Keratinocyte (primary cell): ENCODE results near the gene PHF8. TPM values are rescaled to one million over a fixed set of nuclear protein-coding genes. Genes with fewer than 3 reads are reported as not detected.

Experiments used
- DNase-seq: peaks from one replicate; pipeline ENCODE4 v3.0.0-alpha.2; 2011; ENCODE audit warnings: low read depth, missing footprints, low spot score
- FAIRE-seq: peaks from 2 replicates; lab custom pipeline; 2011; peaks lifted over from hg19 to GRCh38; lab: Jason Lieb, UNC
- H2AFZ ChIP-seq: 2 replicates; pipeline ENCODE4 v1.6.0; 2012; ENCODE audit warnings: low read length, control low read depth, inconsistent platforms; ENCODE audit not compliant: control insufficient read depth
- H3K27ac ChIP-seq: 2 replicates; pipeline ENCODE4 v1.5.1; 2011; ENCODE audit warnings: low read length; ENCODE audit not compliant: control insufficient read depth, insufficient read depth
- H3K27me3 ChIP-seq: 3 replicates; pipeline ENCODE4 v1.6.0; 2011; ENCODE audit warnings: low read length; ENCODE audit not compliant: control insufficient read depth, insufficient read depth; ENCODE audit errors: extremely low read depth
- H3K36me3 ChIP-seq, 2 experiments: 2 replicates in 1 of 2; 3 replicates in 1 of 2; pipeline ENCODE4 v1.5.1; 2011; ENCODE audit warnings: low read length in 2 of 2, mild to moderate bottlenecking in 1 of 2; ENCODE audit not compliant: control insufficient read depth in 2 of 2, insufficient read depth in 2 of 2; ENCODE audit errors: extremely low read depth in 1 of 2
- H3K4me1 ChIP-seq: 3 replicates; pipeline ENCODE4 v1.5.1; 2011; ENCODE audit warnings: low read length; ENCODE audit not compliant: control insufficient read depth, insufficient read depth; ENCODE audit errors: extremely low read depth
- H3K4me2 ChIP-seq: 3 replicates; pipeline ENCODE4 v1.6.0; 2011; ENCODE audit warnings: low read depth, low read length; ENCODE audit not compliant: control insufficient read depth, insufficient read depth; ENCODE audit errors: extremely low read depth
- H3K4me3 ChIP-seq, 3 experiments: fragments of 200-600 bp in 1 of 3; sonication (generic) in 1 of 3; 2 replicates in 2 of 3; 3 replicates in 1 of 3; pipeline ENCODE4 v1.5.1; 2011 to 2016; ENCODE audit warnings: low read length in 3 of 3, mild to moderate bottlenecking in 3 of 3, control low read depth in 2 of 3, inconsistent platforms in 1 of 3, low read depth in 1 of 3, mixed read lengths in 1 of 3, mixed run types in 1 of 3, moderate library complexity in 1 of 3; ENCODE audit not compliant: control insufficient read depth in 2 of 3, insufficient read depth in 2 of 3; ENCODE audit errors: extremely low read depth in 1 of 3
- H3K79me2 ChIP-seq: 2 replicates; pipeline ENCODE4 v1.6.0; 2012; ENCODE audit warnings: low read length; ENCODE audit not compliant: control insufficient read depth, insufficient read depth
- H3K9ac ChIP-seq: 3 replicates; pipeline ENCODE4 v1.6.0; 2011; ENCODE audit warnings: low read length; ENCODE audit not compliant: control insufficient read depth, insufficient read depth; ENCODE audit errors: extremely low read depth
- H3K9me1 ChIP-seq: 3 replicates; pipeline ENCODE4 v1.6.0; 2011; ENCODE audit warnings: low read length; ENCODE audit not compliant: control insufficient read depth, insufficient read depth; ENCODE audit errors: extremely low read depth
- H3K9me3 ChIP-seq: 2 replicates; pipeline ENCODE4 v1.5.1; 2012; ENCODE audit warnings: low read depth, low read length; ENCODE audit not compliant: control insufficient read depth
- H4K20me1 ChIP-seq: 3 replicates; pipeline ENCODE4 v1.6.0; 2011; ENCODE audit warnings: low read length; ENCODE audit not compliant: control insufficient read depth, insufficient read depth; ENCODE audit errors: extremely low read depth
- CTCF ChIP-seq, 3 experiments: IDR thresholded peaks in 1 of 3; conservative IDR thresholded peaks in 1 of 3; optimal IDR thresholded peaks in 1 of 3; 2 replicates in 2 of 3; 3 replicates in 1 of 3; pipeline versions ENCODE3 to v1.5.1; 2011; ENCODE audit warnings: low read length in 3 of 3, mild to moderate bottlenecking in 3 of 3, moderate library complexity in 2 of 3, control low read depth in 1 of 3, inconsistent platforms in 1 of 3; ENCODE audit not compliant: insufficient read depth in 2 of 3; ENCODE audit errors: extremely low read depth in 1 of 3
- EZH2 ChIP-seq: IDR thresholded peaks from one replicate; pipeline ENCODE4 v1.6.1; 2012; ENCODE audit warnings: inconsistent platforms, mild to moderate bottlenecking, low read length, moderate library complexity
- dilution Hi-C: fragments of 300-500 bp; cut with MboI; formaldehyde crosslinking; loops from one replicate; pipeline ENCODE4 v1.7.0; 2020; ENCODE audit warnings: low sequenced_read_pairs; ENCODE audit not compliant: extremely low pct_ligation_motif_present
- polyA plus RNA-seq, 5 experiments: library from polyadenylated mRNA; depleted of rRNA in 3 of 5; stranded (reverse) in 3 of 5; stranded (forward) in 1 of 5; unstranded in 1 of 5; fragments of >200 nt; gene quantifications; 1 replicate in 1 of 5; 2 replicates in 3 of 5; 3 replicates in 1 of 5; pipeline versions ENCODE4 v1.2.1 to v1.2.3, GENCODE V29; 2011 to 2012; ENCODE audit warnings: missing spikeins in 2 of 5, low read depth in 1 of 5, low replicate concordance in 1 of 5

PHF8 gene
- polyA plus RNA-seq, 1 donor (not counting 4 experiments of a cell fraction or from before 2014, with no cell fraction given) = 5.9 TPM

DNA sequence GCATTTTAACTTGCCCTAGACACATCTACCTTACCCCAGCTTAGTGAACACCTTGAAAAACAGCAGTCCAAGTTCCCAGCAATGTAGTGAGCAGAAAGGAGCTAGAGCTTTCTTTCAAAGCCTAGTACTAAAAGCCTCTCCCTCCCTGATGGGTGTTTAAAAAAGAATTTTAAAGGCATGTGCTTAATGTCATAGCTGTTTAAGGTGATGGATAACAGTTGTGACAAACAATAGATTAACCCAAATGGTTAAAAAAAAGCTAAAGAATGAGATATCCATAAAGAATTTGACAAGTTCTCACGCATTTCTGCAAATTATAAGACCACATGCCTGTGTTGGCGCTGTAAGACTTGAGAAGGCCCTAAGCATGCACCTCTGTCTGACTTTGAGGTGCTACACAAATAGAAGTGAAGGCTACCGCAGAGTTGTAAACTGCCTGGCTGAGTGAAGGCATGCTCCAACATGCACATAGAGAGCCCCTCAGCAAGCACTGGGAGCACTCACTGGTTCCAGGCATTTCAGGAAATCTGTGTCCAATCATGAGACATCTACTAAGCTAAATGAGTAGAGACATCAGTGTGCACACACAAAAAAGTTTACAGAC, 94.0 kb downstream of the PHF8 start:
- DNase-seq = no peak
- no peak overlapping the region for H3K4me2 ChIP-seq
- no peaks in the 10 kb centered on the region for H3K9me3 ChIP-seq
- no peaks in the 10 kb centered on the region for H3K36me3 ChIP-seq
- H4K20me1 ChIP-seq = no peaks in the 10 kb centered on the region
- no peak overlapping the region for H3K27ac ChIP-seq
- FAIRE-seq = no peak
- H3K4me1 ChIP-seq = no peaks in the 10 kb centered on the region
- H3K4me3 ChIP-seq = no peak overlapping the region
- H3K27me3 ChIP-seq = no peaks in the 10 kb centered on the region
- H2AFZ ChIP-seq = no peak overlapping the region
- no peaks in the 10 kb centered on the region for H3K9me1 ChIP-seq
- no peaks in the 10 kb centered on the region for H3K79me2 ChIP-seq
- dilution Hi-C loops = no loop called here
- no peak for TF ChIP-seq EZH2
- TF ChIP-seq CTCF (optimal IDR thresholded peaks at IDR 0.05 in 1 of 3, IDR thresholded peaks at IDR 0.05 in 1 of 3, conservative IDR thresholded peaks at IDR 0.05 in 1 of 3; ENCODE audit: extremely low read depth in 1 of 3, insufficient read depth in 2 of 3, low read length in 3 of 3) = no peak
- H3K9ac ChIP-seq = no peak overlapping the region

DNA sequence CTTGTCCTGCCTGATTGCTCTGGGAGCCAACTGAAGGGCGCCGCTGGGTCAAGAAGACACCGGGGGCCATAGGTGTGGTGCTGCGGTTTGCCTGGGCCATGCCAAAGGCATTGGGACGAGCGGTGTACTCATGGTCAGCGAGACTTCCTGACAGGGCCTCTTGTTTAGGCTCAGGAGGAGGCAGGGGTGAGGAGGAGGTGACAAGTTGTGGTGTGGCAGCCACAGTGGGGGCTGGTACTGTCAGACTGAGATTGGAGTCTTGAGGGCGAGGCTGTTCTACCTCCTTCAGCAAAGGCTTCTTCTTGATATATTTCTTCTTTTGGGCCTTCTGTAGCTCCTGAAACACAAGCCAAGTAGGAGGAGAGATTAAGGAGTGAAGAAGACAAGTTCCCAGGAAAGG, 104.1 kb downstream of the PHF8 start:
- Histone ChIP-seq H2AFZ (no peak overlapping the region), H3K9me3 (no peaks in the 10 kb centered on the region), H3K79me2 (no peaks in the 10 kb centered on the region), H3K9me1 (no peaks in the 10 kb centered on the region), H4K20me1 (no peaks in the 10 kb centered on the region), H3K4me1 (no peaks in the 10 kb centered on the region), H3K36me3 (peaks cover 0 to 4% of the 10 kb centered on the region in 2 experiments), H3K27me3 (no peaks in the 10 kb centered on the region), H3K9ac (no peak overlapping the region), H3K4me3 (no peak overlapping the region), H3K4me2 (no peak overlapping the region), H3K27ac (no peak overlapping the region)
- no peak for TF ChIP-seq CTCF (optimal IDR thresholded peaks at IDR 0.05 in 1 of 3, IDR thresholded peaks at IDR 0.05 in 1 of 3, conservative IDR thresholded peaks at IDR 0.05 in 1 of 3; ENCODE audit: extremely low read depth in 1 of 3, insufficient read depth in 2 of 3, low read length in 3 of 3)
- TF ChIP-seq EZH2 = no peak
- DNase-seq (no peak), FAIRE-seq (no peak)
- dilution Hi-C loops = no loop called here
